ENCODE measurements around the gene MRPL14. TPM values are rescaled to one million over a fixed set of nuclear protein-coding genes. Genes with fewer than 3 reads are reported as not detected.

Gene MRPL14
- total and polyA plus RNA-seq, 2 of the 4 experiments (the other 2 are of a cell fraction): 43.7 to 87.9 TPM

DNA sequence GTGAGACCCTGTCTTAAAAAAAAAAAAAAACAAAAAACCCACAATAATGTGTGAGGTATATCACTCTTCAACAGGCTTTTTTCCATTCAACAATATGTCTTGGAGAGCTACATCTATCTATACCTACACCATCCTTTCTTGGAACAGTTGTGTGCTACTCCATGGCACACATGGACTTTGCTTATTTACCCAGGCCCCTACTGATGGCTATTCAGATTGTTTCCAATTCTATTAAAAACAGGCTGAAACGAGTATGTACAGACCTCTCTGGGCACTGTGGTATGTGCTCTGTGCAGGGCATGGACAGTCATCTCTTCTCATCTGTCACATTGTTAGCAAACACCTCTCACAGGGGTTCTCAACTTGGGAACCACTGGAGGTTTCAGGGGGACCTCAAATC, 28.1 kb downstream of the MRPL14 start:
- no peak for TF ChIP-seq MAFK (IDR thresholded peaks at IDR 0.05; ENCODE audit: low read depth, low read length)
- no peak for TF ChIP-seq SMC3 (IDR thresholded peaks at IDR 0.05; ENCODE audit: low read depth, low read length)
- TF ChIP-seq CEBPB (IDR thresholded peaks at IDR 0.05; ENCODE audit: low read depth, low read length): no peak
- no peak for TF ChIP-seq MXI1 (IDR thresholded peaks at IDR 0.05; ENCODE audit: borderline replicate concordance, low read depth, low read length)
- TF ChIP-seq NFE2L2 (IDR thresholded peaks at IDR 0.05; ENCODE audit: low read depth, low read length): no peak
- TF ChIP-seq RFX5 (IDR thresholded peaks at IDR 0.05; ENCODE audit: low read depth, low read length): no peak
- TF ChIP-seq RAD21 (IDR thresholded peaks at IDR 0.05; ENCODE audit: low read length): no peak
- H2AK5ac ChIP-seq (ENCODE audit: low read depth, low read length): no peak overlapping the region
- dilution Hi-C loops (cut with HindIII; ENCODE audit: low sequenced_read_pairs, unreplicated experiment): no loop called here
- H3K4me2 ChIP-seq (ENCODE audit: low read depth, low read length): no peak overlapping the region
- H3K14ac ChIP-seq (replicated peaks; ENCODE audit: low read depth, low read length): no peak overlapping the region
- no peak overlapping the region for H4K5ac ChIP-seq (ENCODE audit: low read depth, low read length)
- DNase-seq: no peak
- H4K20me1 ChIP-seq (ENCODE audit: insufficient read depth, low read length): peaks cover 14% of the 10 kb centered on the region
- H4K91ac ChIP-seq (ENCODE audit: insufficient read depth, low read depth, low read length): no peak overlapping the region
- no peak overlapping the region for H3K18ac ChIP-seq (ENCODE audit: low read depth, low read length)
- no peak overlapping the region for H2BK5ac ChIP-seq (ENCODE audit: low read depth, low read length, poor library complexity, severe bottlenecking)
- H3K79me1 ChIP-seq (ENCODE audit: low read depth in 1 of 2, low read length in 2 of 2): peaks cover 6 to 16% of the 10 kb centered on the region in 2 experiments; a peak in 3 of 4 replicates
- ATAC-seq (ENCODE audit: low read depth): no peak
- H3K27me3 ChIP-seq (ENCODE audit: control insufficient read depth, insufficient read depth, low read length): no peaks in the 10 kb centered on the region
- intact Hi-C loops (cut with micrococcal nuclease): no loop called here
- no peak overlapping the region for H3K4ac ChIP-seq (ENCODE audit: low read depth, low read length)
- H2BK20ac ChIP-seq (ENCODE audit: low read depth, low read length): no peak overlapping the region
- CTCF ChIA-PET: interaction anchor here (0.9 to 1.2 kb wide), 2 partner anchors 20 to 25 kb away, joined by 4 to 5 read pairs; no protein-coding TSS in a partner anchor
- H3K9me1 ChIP-seq (ENCODE audit: insufficient read depth, low read length): 0 out of 2 replicates have a peak, but pooled peaks cover under 1% of the 10 kb centered on the region
- no peak overlapping the region for H2AFZ ChIP-seq (replicated peaks; ENCODE audit: low read length, poor library complexity)
- H3K9ac ChIP-seq (ENCODE audit: low read depth, low read length): no peak overlapping the region
- H3K56ac ChIP-seq (ENCODE audit: extremely low read depth, insufficient read depth, low read length): no peak overlapping the region
- H3K23ac ChIP-seq (ENCODE audit: low read depth, low read length): no peak overlapping the region
- H4K8ac ChIP-seq (ENCODE audit: low read depth in 2 of 2, low read length in 2 of 2): no peak overlapping the region
- no peaks in the 10 kb centered on the region for H3K9me3 ChIP-seq (ENCODE audit: control insufficient read depth, insufficient read depth, low read length)
- in situ Hi-C loops (cut with MboI; ENCODE audit: low sequenced_read_pairs): no loop called here
- no peak overlapping the region for H2BK15ac ChIP-seq (ENCODE audit: low read depth, low read length)
- WGBS, 2 experiments (ENCODE audit: extremely low coverage in 2 of 2, insufficient read length in 1 of 2): no CpG with 5 or more reads among the region's 1 CpG
- POLR2A ChIA-PET (ENCODE audit: unreplicated experiment): no interaction called here
- H2AK9ac ChIP-seq (replicated peaks; ENCODE audit: low read depth, low read length, poor library complexity): no peak overlapping the region
- peaks cover 14% of the 10 kb centered on the region for H3K36me3 ChIP-seq (ENCODE audit: control insufficient read depth, insufficient read depth, low read length)
- no peak overlapping the region for H2BK120ac ChIP-seq (ENCODE audit: low read depth, low read length)
- no TSS peak for BruUV-seq (replicated peaks)
- H3K4me3 ChIP-seq (ENCODE audit: insufficient read depth, low read depth, low read length): no peak overlapping the region
- no peaks in the 10 kb centered on the region for H3K4me1 ChIP-seq (ENCODE audit: control insufficient read depth, insufficient read depth, low read length)
- no peak overlapping the region for H3K27ac ChIP-seq (ENCODE audit: insufficient read depth, low read length)

Data from IMR-90 (cell line).